Fibroblast of lung (primary cell): ENCODE measurements around the gene PRKAR1A.

Source experiments
- EZH2 ChIP-seq: IDR thresholded peaks from 2 replicates; pipeline ENCODE4 v1.5.1; 2012; ENCODE audit warnings: low read length, control low read depth, mild to moderate bottlenecking; ENCODE audit errors: missing control alignments
- TF ChIP-seq, protein P1 (sequence below), 2 donors: IDR thresholded peaks in 1 of 2; conservative IDR thresholded peaks in 1 of 2; 1 replicate in 1 of 2; 2 replicates in 1 of 2; pipeline ENCODE4 v1.5.1; 2011 to 2012; ENCODE audit warnings: low read length in 2 of 2, control low read depth in 1 of 2, inconsistent platforms in 1 of 2, low read depth in 1 of 2, mild to moderate bottlenecking in 1 of 2

DNA sequence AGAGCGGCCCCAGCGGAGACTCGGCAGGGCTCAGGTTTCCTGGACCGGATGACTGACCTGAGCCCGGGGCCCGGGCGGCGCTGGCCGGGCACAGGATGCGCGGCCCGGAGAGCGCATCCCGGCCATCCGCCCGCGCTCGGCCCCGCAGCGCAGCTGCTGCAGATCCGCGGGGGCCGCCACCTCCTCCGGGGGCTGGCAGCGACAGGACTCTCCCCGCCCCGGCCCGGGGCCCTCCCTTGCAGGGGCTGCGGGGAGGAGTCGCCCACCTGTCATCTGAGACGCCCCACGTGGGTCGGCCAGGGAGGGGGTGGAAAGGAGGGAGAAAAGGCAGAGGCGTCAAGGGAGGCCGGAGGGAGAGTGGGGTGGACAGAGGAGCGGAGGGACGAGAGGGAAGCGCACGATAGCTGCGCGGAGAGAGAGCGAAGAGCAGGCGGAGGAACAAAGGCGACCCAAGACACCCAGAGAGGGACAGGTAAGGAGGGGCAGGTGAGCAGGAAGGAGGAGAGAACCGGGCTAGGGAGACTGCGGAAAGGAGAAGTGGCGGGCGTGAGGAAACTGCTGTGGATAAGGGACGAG is 471 bp upstream of the PRKAR1A start:
- TF ChIP-seq, protein P1, sequence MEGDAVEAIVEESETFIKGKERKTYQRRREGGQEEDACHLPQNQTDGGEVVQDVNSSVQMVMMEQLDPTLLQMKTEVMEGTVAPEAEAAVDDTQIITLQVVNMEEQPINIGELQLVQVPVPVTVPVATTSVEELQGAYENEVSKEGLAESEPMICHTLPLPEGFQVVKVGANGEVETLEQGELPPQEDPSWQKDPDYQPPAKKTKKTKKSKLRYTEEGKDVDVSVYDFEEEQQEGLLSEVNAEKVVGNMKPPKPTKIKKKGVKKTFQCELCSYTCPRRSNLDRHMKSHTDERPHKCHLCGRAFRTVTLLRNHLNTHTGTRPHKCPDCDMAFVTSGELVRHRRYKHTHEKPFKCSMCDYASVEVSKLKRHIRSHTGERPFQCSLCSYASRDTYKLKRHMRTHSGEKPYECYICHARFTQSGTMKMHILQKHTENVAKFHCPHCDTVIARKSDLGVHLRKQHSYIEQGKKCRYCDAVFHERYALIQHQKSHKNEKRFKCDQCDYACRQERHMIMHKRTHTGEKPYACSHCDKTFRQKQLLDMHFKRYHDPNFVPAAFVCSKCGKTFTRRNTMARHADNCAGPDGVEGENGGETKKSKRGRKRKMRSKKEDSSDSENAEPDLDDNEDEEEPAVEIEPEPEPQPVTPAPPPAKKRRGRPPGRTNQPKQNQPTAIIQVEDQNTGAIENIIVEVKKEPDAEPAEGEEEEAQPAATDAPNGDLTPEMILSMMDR (conservative IDR thresholded peaks at IDR 0.05 in 1 of 2, IDR thresholded peaks at IDR 0.05 in 1 of 2; ENCODE audit: low read depth in 1 of 2, low read length in 2 of 2) = no peak
- no peak for TF ChIP-seq EZH2
